ENCODE measurements around the gene ETV2. TPM values are rescaled to one million over a fixed set of nuclear protein-coding genes. Genes with fewer than 3 reads are reported as not detected.
A peak's percentile ranks its signal among the peaks of the same experiment; 100 is the strongest.
"Not testable (repeated sequence)": the region's sequence is repeated elsewhere in the genome, so short reads cannot be mapped to it uniquely, and the experiment has no call there.

ETV2 gene
- total RNA-seq, 3 donors from 2014 or later: 0.16 to 1.2 (median 0.56) TPM

DNA sequence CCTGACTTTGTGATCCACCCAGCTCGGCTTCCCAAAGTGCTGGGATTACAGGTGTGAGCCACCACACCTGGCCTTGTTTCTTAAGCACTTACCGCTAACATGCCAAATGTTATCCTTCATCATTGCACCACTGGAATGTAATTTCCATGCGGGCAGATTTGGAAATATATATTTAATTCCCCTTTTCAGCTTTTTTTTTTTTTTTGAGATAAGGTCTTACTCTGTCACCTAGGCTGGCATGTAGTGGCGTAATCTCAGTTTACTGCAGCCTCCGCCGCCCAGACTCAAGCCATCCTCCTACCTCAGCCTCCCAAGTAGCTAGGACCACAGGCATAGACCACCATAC, 20.4 kb downstream of the ETV2 start:
- Mint-ChIP-seq H3K9me3 (no peaks in the 10 kb centered on the region), H3K27me3 (ENCODE audit: low read depth) (no peaks in the 10 kb centered on the region), H3K4me1 (ENCODE audit: low read depth) (no peaks in the 10 kb centered on the region), H3K36me3 (ENCODE audit: insufficient read depth) (peaks cover 30% of the 10 kb centered on the region), H3K4me3 (no peak overlapping the region)
- no peak for ATAC-seq
- no peak for DNase-seq

DNA sequence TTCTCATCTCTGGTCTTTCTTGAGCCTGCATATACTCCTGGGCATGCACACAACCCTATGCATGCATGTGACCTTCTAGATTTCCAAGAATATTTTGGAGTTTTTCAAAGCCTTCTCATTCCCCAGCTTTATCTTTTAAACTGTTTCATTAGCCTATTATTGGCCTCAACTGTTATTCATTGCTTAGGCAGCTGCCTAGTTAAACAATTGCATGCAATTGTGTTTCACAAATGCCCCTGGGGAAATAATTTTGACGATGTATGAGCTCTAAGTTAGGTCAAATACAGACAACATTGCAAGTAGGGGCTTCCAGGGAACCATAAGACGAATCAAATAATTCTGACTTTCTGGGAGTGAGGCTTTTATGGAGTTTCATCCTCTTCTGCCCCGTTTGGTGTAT, 22.4 kb downstream of the ETV2 start:
- H3K4me3 Mint-ChIP-seq: no peak overlapping the region
- H3K27me3 Mint-ChIP-seq (ENCODE audit: low read depth): no peaks in the 10 kb centered on the region
- no peaks in the 10 kb centered on the region for H3K4me1 Mint-ChIP-seq (ENCODE audit: low read depth)
- DNase-seq: no peak
- no peak for ATAC-seq
- no peaks in the 10 kb centered on the region for H3K9me3 Mint-ChIP-seq
- peaks cover 20% of the 10 kb centered on the region for H3K36me3 Mint-ChIP-seq (ENCODE audit: insufficient read depth)

GRCh38 chr19:35665157-35665556, 23.6 kb downstream of the ETV2 start:
- ATAC-seq: no peak
- DNase-seq: no peak
- peaks cover 10% of the 10 kb centered on the region for H3K27me3 Mint-ChIP-seq (ENCODE audit: low read depth)
- peaks cover 17% of the 10 kb centered on the region for H3K36me3 Mint-ChIP-seq (ENCODE audit: insufficient read depth)
- H3K4me3 Mint-ChIP-seq: no peak overlapping the region
- H3K9me3 Mint-ChIP-seq: no peaks in the 10 kb centered on the region
- no peaks in the 10 kb centered on the region for H3K4me1 Mint-ChIP-seq (ENCODE audit: low read depth)

DNA sequence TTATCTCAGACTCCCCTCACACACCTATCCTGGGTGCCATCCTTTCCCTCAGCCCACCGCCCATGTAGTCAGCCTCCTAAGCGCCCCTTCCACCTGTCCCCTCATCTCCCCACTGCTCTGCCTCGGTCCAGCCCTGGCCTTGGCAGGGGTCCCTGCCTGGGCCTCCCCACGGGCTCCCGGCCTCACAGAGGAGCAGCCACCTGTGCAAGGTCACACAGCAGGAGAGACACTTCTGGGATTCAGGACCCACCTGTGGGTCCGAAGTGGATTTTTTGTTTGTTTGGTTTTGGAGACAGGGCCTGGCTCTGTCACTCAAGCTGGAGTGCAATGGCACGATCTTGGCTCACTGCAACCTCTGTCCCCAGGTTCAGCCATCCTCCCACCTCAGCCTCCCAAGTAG, 24.1 kb downstream of the ETV2 start:
- H3K36me3 Mint-ChIP-seq (ENCODE audit: insufficient read depth): peaks cover 17% of the 10 kb centered on the region
- peaks cover 10% of the 10 kb centered on the region for H3K27me3 Mint-ChIP-seq (ENCODE audit: low read depth)
- H3K9me3 Mint-ChIP-seq: no peaks in the 10 kb centered on the region
- no peaks in the 10 kb centered on the region for H3K4me1 Mint-ChIP-seq (ENCODE audit: low read depth)
- no peak for DNase-seq
- no peak overlapping the region for H3K4me3 Mint-ChIP-seq
- no peak for ATAC-seq

GRCh38 chr19:35666251-35666913, 24.8 kb downstream of the ETV2 start, which contains the start of gene UPK1A:
TSS of gene UPK1A (plus strand) at chr19:35666517. CDS start at chr19:35666813, 296 bp downstream.
- no peak within 1 kb of the TSS for H3K4me3 Mint-ChIP-seq
- H3K4me1 Mint-ChIP-seq (ENCODE audit: low read depth): no peaks in the 10 kb centered on the region
- no peak for ATAC-seq
- peaks cover 12% of the 10 kb centered on the region for H3K36me3 Mint-ChIP-seq (ENCODE audit: insufficient read depth)
- peaks cover 10% of the 10 kb centered on the region for H3K27me3 Mint-ChIP-seq (ENCODE audit: low read depth)
- no peak for DNase-seq
- H3K9me3 Mint-ChIP-seq: no peaks in the 10 kb centered on the region

DNA sequence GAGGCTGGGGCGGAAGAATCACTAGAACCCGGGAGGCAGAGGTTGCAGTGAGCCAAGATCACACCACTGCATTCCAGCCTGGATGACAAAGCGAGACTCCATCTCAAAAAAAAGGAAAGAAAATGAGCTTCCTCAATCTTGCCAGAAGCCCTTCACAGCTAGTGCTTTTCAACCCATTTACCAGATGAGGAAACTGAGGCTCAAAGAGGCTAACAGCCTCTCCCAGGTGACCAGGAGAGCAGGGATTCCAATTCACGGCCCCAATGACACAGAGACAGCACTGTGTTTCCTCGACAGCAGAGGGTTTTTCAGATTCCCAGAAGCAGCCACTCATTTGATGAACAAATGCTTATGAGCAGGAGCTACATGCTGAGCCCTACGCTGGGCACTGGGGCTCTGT, 28.0 kb downstream of the ETV2 start:
- Mint-ChIP-seq H3K4me3 (no peak overlapping the region), H3K4me1 (ENCODE audit: low read depth) (peaks cover 7% of the 10 kb centered on the region), H3K27me3 (ENCODE audit: low read depth) (peaks cover 23% of the 10 kb centered on the region), H3K9me3 (no peaks in the 10 kb centered on the region), H3K36me3 (ENCODE audit: insufficient read depth) (no peaks in the 10 kb centered on the region)
- ATAC-seq (no peak), DNase-seq (no peak)

DNA sequence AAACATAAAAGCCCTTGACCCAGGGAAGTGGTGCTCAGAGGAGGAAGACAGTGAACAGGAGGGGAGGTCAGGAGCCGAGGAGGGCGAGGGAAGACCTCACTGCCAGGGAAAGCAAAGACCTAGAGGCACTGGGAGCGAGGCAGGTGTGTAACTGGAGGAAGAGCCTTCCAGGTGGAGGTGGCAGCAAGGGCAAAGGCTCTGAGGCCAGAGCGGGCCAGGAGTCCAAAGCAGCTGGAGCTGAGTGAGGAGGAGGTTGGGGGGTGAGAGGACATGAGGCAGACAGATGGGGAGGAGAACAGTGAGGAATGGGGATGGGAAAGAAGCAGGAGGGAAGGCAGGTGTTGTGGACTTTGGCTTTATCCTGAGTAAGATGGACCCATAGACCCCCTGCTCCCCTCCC, 28.4 kb downstream of the ETV2 start:
- no peak for DNase-seq
- H3K4me1 Mint-ChIP-seq (ENCODE audit: low read depth): peaks cover 7% of the 10 kb centered on the region
- H3K4me3 Mint-ChIP-seq: no peak overlapping the region
- H3K9me3 Mint-ChIP-seq: no peaks in the 10 kb centered on the region
- peaks cover 23% of the 10 kb centered on the region for H3K27me3 Mint-ChIP-seq (ENCODE audit: low read depth)
- no peak for ATAC-seq
- no peaks in the 10 kb centered on the region for H3K36me3 Mint-ChIP-seq (ENCODE audit: insufficient read depth)

GRCh38 chr19:35670686-35671085, 29.1 kb downstream of the ETV2 start:
- DNase-seq (no peak), ATAC-seq (no peak)
- H3K36me3 Mint-ChIP-seq (ENCODE audit: insufficient read depth): no peaks in the 10 kb centered on the region
- H3K4me3 Mint-ChIP-seq: no peak overlapping the region
- H3K4me1 Mint-ChIP-seq (ENCODE audit: low read depth): peaks cover 7% of the 10 kb centered on the region
- peaks cover 24% of the 10 kb centered on the region for H3K27me3 Mint-ChIP-seq (ENCODE audit: low read depth)
- H3K9me3 Mint-ChIP-seq: no peaks in the 10 kb centered on the region

DNA sequence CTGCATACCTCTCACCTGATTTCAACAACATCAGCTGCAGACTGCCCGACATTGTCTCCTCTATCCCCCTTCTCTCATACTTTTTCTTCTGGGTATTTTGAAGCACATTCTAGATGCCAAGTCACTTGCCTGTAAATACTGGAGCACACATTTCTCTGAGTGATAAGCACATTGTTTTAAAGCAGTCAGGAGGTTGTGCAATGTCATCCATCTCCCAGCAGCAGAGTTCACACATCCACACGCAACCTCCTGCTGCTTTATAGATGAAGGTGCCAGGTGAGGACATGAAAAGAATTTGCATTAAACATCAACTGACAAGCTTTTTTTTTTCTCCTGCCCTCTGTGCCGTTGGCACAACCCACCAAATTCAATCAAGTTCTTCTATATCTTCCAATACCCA, 30.3 kb downstream of the ETV2 start:
- no peak for ATAC-seq
- no peak overlapping the region for H3K4me3 Mint-ChIP-seq
- peaks cover 27% of the 10 kb centered on the region for H3K27me3 Mint-ChIP-seq (ENCODE audit: low read depth)
- no peak for DNase-seq
- H3K9me3 Mint-ChIP-seq: no peaks in the 10 kb centered on the region
- H3K36me3 Mint-ChIP-seq (ENCODE audit: insufficient read depth): no peaks in the 10 kb centered on the region
- H3K4me1 Mint-ChIP-seq (ENCODE audit: low read depth): peaks cover 7% of the 10 kb centered on the region

- H3K4me3 Mint-ChIP-seq: peak overlapping the region; percentile 59
- H3K4me1 Mint-ChIP-seq (ENCODE audit: low read depth): peaks cover 7% of the 10 kb centered on the region
- peak; percentile 91 to 96 for ATAC-seq
- no peaks in the 10 kb centered on the region for H3K36me3 Mint-ChIP-seq (ENCODE audit: insufficient read depth)
- no peaks in the 10 kb centered on the region for H3K9me3 Mint-ChIP-seq
- H3K27me3 Mint-ChIP-seq (ENCODE audit: low read depth): peaks cover 27% of the 10 kb centered on the region
- DNase-seq: peak; percentile 21
Observed at GRCh38 chr19:35673121-35673804, 31.7 kb downstream of the ETV2 start.

DNA sequence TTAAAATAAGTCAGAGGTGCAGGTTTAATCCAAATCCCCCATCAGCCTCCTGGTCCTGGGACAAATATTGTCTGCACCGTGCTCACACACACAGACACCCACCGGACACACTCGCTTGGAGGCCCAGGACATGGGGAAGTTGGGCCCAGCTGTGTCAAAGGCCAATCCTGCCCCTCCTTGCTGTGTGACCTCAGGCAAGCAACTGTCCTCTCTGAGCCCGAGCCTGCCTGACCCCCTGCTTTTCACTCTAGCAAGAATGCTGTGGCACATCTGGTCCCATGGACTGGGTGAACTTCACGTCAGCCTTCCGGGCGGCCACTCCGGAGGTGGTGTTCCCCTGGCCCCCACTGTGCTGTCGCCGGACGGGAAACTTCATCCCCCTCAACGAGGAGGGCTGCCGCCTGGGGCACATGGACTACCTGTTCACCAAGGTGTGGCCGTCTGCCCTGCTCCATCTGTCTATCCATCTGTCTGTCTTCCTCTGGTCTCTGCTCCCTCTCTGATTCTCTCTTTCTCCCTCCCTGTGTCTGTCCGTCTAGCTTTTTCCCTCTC, 34.1 kb downstream of the ETV2 start:
- Mint-ChIP-seq H3K4me1 (ENCODE audit: low read depth) (peaks cover 7% of the 10 kb centered on the region), H3K4me3 (no peak overlapping the region), H3K36me3 (ENCODE audit: insufficient read depth) (no peaks in the 10 kb centered on the region), H3K9me3 (no peaks in the 10 kb centered on the region), H3K27me3 (ENCODE audit: low read depth) (peaks cover 16% of the 10 kb centered on the region)
- DNase-seq (no peak), ATAC-seq (no peak)

DNA sequence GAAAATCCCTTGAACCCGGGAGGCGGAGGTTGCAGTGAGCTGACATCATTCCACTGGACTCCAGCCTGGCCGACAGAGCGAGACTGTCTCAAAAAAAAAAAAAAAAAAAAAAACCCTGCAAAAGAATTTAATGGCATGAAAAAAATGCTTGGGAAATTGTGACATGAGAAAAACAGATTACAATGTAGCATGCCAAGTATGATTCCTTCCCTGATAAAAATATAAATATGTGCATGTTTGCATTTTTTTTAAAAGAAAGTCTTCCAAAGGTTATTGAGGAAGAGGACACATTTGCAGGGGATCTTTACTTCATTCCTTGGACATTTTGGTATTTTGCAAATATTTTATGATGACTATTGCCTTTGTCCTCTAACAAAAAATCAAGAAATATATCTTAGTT, 48.3 kb downstream of the ETV2 start:
- no peak for ATAC-seq
- Mint-ChIP-seq H3K4me3 (no peak overlapping the region), H3K27me3 (ENCODE audit: low read depth) (no peaks in the 10 kb centered on the region)

DNA sequence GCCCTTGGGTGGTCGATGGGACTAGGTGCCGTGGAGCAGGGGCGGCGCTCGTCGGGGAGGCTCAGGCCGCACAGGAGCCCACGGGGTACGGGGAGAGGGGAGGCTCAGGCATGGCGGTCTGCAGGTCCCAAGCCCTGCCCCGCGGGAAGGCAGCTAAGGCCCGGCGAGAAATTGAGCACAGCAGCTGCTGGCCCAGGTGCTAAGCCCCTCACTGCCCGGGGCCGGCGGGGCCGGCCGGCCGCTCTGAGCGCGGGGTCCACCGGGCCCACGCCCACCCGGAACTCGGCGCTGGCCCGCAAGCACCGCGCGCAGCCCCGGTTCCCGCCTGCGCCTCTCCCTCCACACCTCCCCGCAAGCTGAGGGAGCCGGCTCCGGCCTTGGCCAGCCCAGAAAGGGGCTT, 49.6 kb downstream of the ETV2 start:
- not testable (repeated sequence) for H3K27me3 Mint-ChIP-seq (ENCODE audit: low read depth); ATAC-seq; H3K9me3 Mint-ChIP-seq; H3K4me1 Mint-ChIP-seq (ENCODE audit: low read depth); DNase-seq; H3K36me3 Mint-ChIP-seq (ENCODE audit: insufficient read depth); H3K4me3 Mint-ChIP-seq

More for the DNA sequence above, 48.3 kb downstream of the ETV2 start:
- Mint-ChIP-seq H3K4me1 (ENCODE audit: low read depth) (no peaks in the 10 kb centered on the region), H3K9me3 (no peaks in the 10 kb centered on the region), H3K36me3 (ENCODE audit: insufficient read depth) (no peaks in the 10 kb centered on the region)
- DNase-seq: no peak

DNA sequence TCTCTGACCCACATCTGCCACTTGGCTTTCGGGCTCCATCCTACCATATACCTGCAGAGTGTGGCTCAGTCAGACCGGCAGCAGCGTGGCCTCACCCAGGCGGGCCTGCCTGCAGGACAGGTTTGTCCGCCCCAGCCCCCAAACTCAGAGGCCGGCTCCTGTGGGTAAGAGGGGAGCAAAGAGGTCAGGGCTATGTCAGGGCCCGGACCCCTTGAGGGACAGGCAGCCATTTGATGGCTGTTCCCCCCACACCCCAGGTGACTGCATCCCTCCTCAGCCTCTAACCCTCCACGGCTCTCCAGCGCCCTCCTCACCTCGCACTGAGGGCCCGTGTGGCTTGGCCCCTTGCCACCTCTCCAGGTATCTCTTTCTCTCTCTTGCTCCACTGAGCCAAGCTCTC, 50.5 kb downstream of the ETV2 start:
- DNase-seq (no peak), ATAC-seq (no peak)
- no peaks in the 10 kb centered on the region for H3K4me1 Mint-ChIP-seq (ENCODE audit: low read depth)
- no peaks in the 10 kb centered on the region for H3K9me3 Mint-ChIP-seq
- no peaks in the 10 kb centered on the region for H3K36me3 Mint-ChIP-seq (ENCODE audit: insufficient read depth)
- no peaks in the 10 kb centered on the region for H3K27me3 Mint-ChIP-seq (ENCODE audit: low read depth)
- no peak overlapping the region for H3K4me3 Mint-ChIP-seq

DNA sequence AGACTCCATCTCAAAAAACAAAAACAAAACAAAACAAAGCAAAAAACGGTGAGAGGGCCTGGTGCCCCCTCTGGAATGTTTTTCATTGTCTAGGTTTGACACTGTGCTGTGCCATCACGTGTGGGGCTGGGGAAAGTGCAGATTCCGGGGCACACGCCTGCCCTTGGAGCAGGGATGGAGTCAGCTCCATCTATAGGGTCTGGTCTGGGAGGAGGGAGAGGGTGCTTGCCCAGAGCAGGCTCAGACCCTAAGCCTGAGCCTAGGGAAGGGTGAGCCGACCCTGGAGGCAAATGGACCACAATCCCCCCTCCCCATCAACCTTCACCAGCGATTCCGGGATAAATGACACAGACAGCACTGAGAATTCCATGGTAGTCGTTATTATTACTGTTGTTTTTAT, 51.9 kb downstream of the ETV2 start:
- ATAC-seq (peak; percentile 15 to 20), DNase-seq (no peak)
- Mint-ChIP-seq H3K27me3 (ENCODE audit: low read depth) (no peaks in the 10 kb centered on the region), H3K9me3 (no peaks in the 10 kb centered on the region), H3K4me3 (no peak overlapping the region), H3K4me1 (ENCODE audit: low read depth) (no peaks in the 10 kb centered on the region), H3K36me3 (ENCODE audit: insufficient read depth) (no peaks in the 10 kb centered on the region)
